ENCODE data around the gene SNCAIP.

The SNCAIP gene

DNA sequence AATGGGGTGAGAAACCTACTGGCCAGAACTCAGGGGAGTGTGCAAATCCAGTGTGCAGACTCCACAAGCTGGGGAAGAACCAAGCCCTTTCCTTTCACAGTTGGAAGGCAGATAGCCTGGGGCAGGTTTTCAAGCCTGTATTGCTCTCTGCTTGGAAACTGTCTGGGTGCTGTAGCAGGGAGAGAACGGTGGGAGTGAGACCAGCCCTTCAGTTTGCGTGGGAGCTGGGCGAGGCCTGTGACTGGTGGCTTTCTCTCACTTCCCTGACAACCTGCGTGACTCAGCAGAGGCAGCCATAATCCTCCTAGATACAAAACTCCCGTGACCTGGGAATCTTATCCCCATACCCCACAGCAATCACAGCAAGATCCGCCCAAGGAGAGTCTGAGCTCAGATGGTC is 44.9 kb upstream of the SNCAIP start (continued):
- TF ChIP-seq, protein P1, sequence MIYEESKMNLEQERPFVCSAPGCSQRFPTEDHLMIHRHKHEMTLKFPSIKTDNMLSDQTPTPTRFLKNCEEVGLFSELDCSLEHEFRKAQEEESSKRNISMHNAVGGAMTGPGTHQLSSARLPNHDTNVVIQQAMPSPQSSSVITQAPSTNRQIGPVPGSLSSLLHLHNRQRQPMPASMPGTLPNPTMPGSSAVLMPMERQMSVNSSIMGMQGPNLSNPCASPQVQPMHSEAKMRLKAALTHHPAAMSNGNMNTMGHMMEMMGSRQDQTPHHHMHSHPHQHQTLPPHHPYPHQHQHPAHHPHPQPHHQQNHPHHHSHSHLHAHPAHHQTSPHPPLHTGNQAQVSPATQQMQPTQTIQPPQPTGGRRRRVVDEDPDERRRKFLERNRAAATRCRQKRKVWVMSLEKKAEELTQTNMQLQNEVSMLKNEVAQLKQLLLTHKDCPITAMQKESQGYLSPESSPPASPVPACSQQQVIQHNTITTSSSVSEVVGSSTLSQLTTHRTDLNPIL (CRISPR knock-in tag; IDR thresholded peaks at IDR 0.05; ENCODE audit: low read depth), result no peak
- no peak for TF ChIP-seq ZC3H10 (CRISPR knock-in tag; IDR thresholded peaks at IDR 0.05)

DNA sequence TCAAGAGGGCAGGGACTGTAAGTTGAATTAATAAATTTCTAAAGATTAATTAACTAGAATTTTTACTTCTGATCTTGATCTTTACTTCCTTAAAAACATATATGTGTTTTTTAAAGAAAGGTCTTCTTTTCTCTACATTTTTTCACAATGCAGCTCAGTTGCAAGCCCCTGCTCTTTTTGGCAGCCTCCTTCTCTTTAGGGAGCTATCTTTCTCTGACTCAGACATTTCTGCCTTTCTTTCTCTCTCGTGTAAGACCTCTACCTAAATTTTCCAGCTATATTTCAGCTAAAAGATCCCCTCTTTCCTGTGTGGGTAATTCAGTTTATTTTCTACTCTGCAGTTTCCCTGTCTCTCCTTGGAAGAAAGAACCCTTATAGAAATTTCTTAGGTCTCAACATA is 38.3 kb upstream of the SNCAIP start:
- no peak for ATAC-seq
- TF ChIP-seq RARB (CRISPR knock-in tag; IDR thresholded peaks at IDR 0.05) (no peak), ZC3H10 (CRISPR knock-in tag; IDR thresholded peaks at IDR 0.05) (no peak), OSR1 (CRISPR knock-in tag; IDR thresholded peaks at IDR 0.05) (no peak), CSRNP3 (CRISPR knock-in tag; IDR thresholded peaks at IDR 0.05) (no peak), ZNF8 (CRISPR knock-in tag; IDR thresholded peaks at IDR 0.05) (no peak), SNAI2 (CRISPR knock-in tag; IDR thresholded peaks at IDR 0.05) (no peak), ZFP3 (CRISPR knock-in tag; IDR thresholded peaks at IDR 0.05) (no peak), ZNF70 (CRISPR knock-in tag; IDR thresholded peaks at IDR 0.05) (no peak), ISL1 (CRISPR knock-in tag; IDR thresholded peaks at IDR 0.05) (no peak), TSHZ2 (CRISPR knock-in tag; IDR thresholded peaks at IDR 0.05) (no peak), ARNTL (CRISPR knock-in tag; IDR thresholded peaks at IDR 0.05; ENCODE audit: borderline replicate concordance, low read depth) (no peak), BACH2 (CRISPR knock-in tag; IDR thresholded peaks at IDR 0.05; ENCODE audit: borderline replicate concordance) (no peak), TCF4 (CRISPR knock-in tag; IDR thresholded peaks at IDR 0.05; ENCODE audit: borderline replicate concordance) (no peak), ZNF565 (CRISPR knock-in tag; conservative IDR thresholded peaks at IDR 0.05; ENCODE audit: low read depth) (no peak)
- TF ChIP-seq, protein P2, sequence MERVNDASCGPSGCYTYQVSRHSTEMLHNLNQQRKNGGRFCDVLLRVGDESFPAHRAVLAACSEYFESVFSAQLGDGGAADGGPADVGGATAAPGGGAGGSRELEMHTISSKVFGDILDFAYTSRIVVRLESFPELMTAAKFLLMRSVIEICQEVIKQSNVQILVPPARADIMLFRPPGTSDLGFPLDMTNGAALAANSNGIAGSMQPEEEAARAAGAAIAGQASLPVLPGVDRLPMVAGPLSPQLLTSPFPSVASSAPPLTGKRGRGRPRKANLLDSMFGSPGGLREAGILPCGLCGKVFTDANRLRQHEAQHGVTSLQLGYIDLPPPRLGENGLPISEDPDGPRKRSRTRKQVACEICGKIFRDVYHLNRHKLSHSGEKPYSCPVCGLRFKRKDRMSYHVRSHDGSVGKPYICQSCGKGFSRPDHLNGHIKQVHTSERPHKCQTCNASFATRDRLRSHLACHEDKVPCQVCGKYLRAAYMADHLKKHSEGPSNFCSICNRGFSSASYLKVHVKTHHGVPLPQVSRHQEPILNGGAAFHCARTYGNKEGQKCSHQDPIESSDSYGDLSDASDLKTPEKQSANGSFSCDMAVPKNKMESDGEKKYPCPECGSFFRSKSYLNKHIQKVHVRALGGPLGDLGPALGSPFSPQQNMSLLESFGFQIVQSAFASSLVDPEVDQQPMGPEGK (CRISPR knock-in tag; IDR thresholded peaks at IDR 0.05; ENCODE audit: borderline replicate concordance), result no peak
- TF ChIP-seq, protein P1 (CRISPR knock-in tag; IDR thresholded peaks at IDR 0.05; ENCODE audit: low read depth), result no peak
- TF ChIP-seq, protein P3, sequence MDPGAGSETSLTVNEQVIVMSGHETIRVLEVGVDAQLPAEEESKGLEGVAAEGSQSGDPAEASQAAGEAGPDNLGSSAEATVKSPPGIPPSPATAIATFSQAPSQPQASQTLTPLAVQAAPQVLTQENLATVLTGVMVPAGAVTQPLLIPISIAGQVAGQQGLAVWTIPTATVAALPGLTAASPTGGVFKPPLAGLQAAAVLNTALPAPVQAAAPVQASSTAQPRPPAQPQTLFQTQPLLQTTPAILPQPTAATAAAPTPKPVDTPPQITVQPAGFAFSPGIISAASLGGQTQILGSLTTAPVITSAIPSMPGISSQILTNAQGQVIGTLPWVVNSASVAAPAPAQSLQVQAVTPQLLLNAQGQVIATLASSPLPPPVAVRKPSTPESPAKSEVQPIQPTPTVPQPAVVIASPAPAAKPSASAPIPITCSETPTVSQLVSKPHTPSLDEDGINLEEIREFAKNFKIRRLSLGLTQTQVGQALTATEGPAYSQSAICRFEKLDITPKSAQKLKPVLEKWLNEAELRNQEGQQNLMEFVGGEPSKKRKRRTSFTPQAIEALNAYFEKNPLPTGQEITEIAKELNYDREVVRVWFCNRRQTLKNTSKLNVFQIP (CRISPR knock-in tag; IDR thresholded peaks at IDR 0.05; ENCODE audit: borderline replicate concordance, low read depth), result no peak

- TF ChIP-seq BACH2 (CRISPR knock-in tag; IDR thresholded peaks at IDR 0.05; ENCODE audit: borderline replicate concordance), result no peak
- no peak for TF ChIP-seq TOX (CRISPR knock-in tag; IDR thresholded peaks at IDR 0.05; ENCODE audit: borderline replicate concordance)
- TF ChIP-seq RARB (CRISPR knock-in tag; IDR thresholded peaks at IDR 0.05), result no peak
- no peak for TF ChIP-seq CSDC2 (CRISPR knock-in tag; IDR thresholded peaks at IDR 0.05)
- TF ChIP-seq PPARA (CRISPR knock-in tag; IDR thresholded peaks at IDR 0.05; ENCODE audit: borderline replicate concordance), result no peak
- no peak for TF ChIP-seq ZFP3 (CRISPR knock-in tag; IDR thresholded peaks at IDR 0.05)
- no peak for TF ChIP-seq SNAI2 (CRISPR knock-in tag; IDR thresholded peaks at IDR 0.05)
- no peak for TF ChIP-seq ISL1 (CRISPR knock-in tag; IDR thresholded peaks at IDR 0.05)
- TF ChIP-seq GLIS3 (CRISPR knock-in tag; IDR thresholded peaks at IDR 0.05), result no peak
- TF ChIP-seq ZFP30 (CRISPR knock-in tag; IDR thresholded peaks at IDR 0.05), result no peak
- no peak for TF ChIP-seq ZNF8 (CRISPR knock-in tag; IDR thresholded peaks at IDR 0.05)
- ATAC-seq, result no peak
These were observed 28.4 kb upstream of the SNCAIP start for GRCh38 chr5:122283592-122283991.

Data from SK-N-SH treated with all-trans-retinoic acid at 6 μM for 48 hours (cell line).